Sigmoid colon (tissue), 4 donors: ENCODE results near the gene TSTD2.

ENCODE experiments used
- CTCF ChIP-seq, 4 experiments: fragments of 450-650 bp in 3 of 4; fragments of 200-600 bp in 1 of 4; IDR thresholded peaks; one replicate each; pipeline ENCODE4 v1.5.1; 2016 to 2019; ENCODE audit warnings: antibody characterized with exemption in 4 of 4, mild to moderate bottlenecking in 3 of 4, moderate library complexity in 2 of 4
- POLR2A ChIP-seq, 2 donors: fragments of 450-650 bp; IDR thresholded peaks; one replicate each; pipeline ENCODE4 v1.6.1; 2016; ENCODE audit warnings: antibody characterized with exemption in 2 of 2, mild to moderate bottlenecking in 2 of 2, moderate library complexity in 2 of 2
- POLR2AphosphoS5 ChIP-seq, 4 donors: sonication (generic); formaldehyde crosslinking; IDR thresholded peaks; one replicate each; pipeline ENCODE4 v1.6.1; 2017; ENCODE audit warnings: antibody characterized with exemption in 4 of 4

GRCh38 chr9:97645720-97646119, 12.6 kb upstream of the TSTD2 start:
- TF ChIP-seq POLR2A (IDR thresholded peaks at IDR 0.05) = no peak
- TF ChIP-seq POLR2AphosphoS5 (IDR thresholded peaks at IDR 0.05) = no peak
- no peak for TF ChIP-seq CTCF (IDR thresholded peaks at IDR 0.05)
